Activated CD8-positive, alpha-beta memory T cell treated with anti-CD3 and anti-CD28 coated beads, Interleukin-2, amount 50 U/mL, for 24 hours (primary cell): ENCODE data around the gene PCYT2.

Source experiments
- DNase-seq: peaks from one replicate; pipeline ENCODE4 v3.0.0-alpha.2; 2020; ENCODE audit errors: extremely low read depth

Gene PCYT2

DNA sequence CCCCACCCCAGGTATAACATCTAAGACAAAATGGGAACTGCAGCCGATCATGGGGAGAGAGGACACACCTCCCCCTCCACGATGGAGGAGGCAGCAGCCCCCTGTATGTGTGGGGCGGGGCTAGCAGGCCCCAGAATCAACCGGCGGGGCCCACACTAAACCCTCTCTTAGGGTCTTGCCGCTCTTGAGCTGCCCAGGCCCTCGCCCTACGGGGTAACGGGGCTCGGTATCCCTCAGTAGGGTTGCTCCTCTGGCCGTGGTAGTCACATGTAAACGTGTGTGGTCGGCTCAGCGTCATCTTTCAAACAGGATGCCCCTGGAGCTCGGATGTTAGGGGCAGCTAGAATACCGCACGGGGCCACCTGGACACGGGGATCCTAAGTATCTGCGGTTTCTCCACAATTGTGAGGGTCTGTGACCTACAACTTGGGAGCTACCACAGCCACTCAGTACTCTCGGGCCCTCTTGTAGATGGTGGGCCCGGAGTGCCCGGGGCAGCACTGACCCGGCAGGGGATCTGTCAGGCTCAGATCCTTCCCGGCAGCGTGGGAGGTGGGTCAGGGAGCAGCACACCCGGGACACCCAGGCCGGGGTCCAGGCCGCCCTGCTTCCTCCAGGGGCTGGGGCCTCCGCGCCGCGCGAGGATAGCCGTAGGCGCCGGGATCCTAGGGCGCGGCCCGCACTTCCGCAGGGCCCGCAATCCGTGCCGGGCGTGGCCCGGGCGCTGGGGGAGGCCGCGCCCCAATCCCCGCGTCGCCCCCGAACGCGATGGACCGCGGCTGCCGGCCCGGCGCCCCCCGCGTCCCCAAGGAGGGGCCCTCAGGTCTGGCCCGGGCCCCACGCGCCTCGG lies 40.8 kb downstream of the PCYT2 start:
- no peak for DNase-seq

DNA sequence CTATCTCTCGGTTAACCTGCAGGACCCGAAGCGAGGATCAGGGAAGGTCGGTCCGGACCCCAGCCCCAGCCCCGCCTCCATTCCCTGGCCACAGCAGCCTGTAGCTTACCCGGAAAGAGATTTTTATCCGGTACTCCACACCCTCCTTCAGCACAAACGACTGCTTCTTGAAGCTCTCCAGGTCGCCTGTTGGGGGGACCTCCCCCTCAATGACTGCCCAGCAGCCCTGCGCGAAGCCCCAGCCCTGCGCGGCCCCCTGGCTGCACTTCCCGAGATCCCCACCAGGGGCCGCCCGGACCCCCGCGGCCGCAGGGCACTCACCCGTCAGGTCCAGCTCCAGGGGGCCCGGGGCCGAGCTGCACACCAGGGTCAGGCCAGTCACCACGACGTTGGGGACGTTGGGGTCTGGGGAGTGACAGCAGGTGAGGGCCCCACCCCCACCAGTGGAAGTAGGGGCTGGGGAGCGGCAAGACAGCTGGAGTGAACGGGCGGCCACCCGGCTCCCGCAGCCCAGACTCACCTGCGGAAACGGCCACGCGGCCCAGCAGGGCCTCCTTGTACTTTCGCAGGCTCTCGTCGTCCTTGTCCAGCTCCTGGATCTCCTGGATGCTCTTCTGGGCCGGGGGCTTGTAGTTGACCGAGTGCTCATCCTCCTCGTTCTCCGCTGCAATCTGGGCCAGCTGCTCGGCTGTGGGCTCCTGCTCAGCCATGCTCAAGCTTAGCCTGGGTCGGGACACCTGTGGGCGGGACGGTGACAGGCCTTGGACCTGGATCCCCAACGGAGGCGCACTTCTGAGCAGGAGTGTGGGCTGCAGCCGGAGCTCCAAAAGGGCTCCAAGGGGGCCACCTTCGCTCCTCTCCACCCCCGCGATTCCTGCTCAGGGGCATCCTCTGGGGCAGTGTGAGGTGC lies 41.7 kb downstream of the PCYT2 start:
- no peak for DNase-seq

DNA sequence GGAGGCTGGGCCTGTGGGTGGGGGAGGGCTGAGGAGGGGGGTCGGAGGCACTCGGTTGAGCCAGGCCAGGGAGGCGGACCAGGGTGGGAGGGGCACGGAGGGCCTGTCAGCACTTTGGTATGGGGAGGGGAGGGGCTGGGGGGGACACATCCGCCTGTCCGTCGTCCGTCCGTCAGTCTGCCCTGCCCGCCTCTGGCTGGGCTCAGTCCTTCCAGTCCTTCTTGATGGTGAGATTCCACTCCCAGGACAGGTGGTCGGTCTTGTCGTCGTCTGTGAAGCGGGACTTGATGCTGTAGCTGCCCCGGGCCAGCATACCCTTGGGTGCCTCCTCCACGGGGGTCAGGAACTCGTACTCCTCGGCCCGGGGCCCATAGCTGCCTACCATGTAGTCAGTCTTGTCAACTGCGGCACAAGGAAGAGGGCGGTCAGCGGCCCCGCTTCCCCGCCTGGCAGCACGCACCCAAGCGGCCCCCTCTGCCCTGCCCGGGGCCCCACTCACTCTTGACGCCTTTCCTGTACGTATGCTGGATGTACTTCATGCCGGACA lies 42.5 kb downstream of the PCYT2 start:
- DNase-seq, result no peak

GRCh38 chr17:81867991-81868673 lies 43.1 kb downstream of the PCYT2 start:
- no peak for DNase-seq

DNA sequence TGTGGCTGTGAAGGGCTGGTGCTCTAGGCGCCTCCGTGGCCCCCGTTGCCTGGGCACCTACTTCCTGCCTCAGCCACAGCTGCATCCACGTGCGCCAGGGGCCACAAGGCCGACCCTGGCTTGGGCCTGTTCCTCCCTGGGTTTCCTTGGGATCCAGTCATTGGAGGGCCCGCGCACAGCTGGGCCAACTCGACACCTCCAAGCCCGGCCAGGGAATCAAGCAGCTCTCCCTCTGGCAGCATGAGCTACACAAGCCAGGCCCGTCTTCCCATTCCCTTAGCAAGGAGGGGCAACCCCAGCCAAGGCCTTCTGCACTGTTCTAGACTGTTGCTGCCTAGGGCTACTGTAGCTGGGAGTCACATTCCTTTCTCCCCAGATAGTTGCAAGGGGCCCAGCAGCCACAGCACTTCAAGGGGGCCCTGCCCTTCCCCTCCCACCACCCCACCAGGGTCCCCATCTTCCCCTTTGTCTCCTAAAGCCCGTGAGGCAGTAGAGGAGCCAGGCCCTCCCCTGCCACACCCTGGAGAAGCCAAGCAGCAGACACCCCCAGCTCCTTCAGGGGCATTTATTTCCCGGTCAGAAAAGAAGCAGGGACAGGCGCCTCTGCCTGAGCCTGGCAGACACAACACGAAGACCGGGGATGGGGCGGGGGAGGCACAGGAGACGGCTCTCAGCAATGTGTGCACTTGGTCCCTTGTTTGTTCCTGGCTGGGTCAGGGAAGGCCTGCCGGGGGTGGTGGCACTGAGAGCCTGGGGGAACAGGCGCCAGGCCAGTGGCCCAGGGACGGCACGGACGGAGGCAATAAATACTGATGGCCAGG lies 43.8 kb downstream of the PCYT2 start:
- no peak for DNase-seq

GRCh38 chr17:81866440-81867169 lies 44.6 kb downstream of the PCYT2 start:
- no peak for DNase-seq

- no peak for DNase-seq
These were observed 45.3 kb downstream of the PCYT2 start for GRCh38 chr17:81865733-81866439.

DNA sequence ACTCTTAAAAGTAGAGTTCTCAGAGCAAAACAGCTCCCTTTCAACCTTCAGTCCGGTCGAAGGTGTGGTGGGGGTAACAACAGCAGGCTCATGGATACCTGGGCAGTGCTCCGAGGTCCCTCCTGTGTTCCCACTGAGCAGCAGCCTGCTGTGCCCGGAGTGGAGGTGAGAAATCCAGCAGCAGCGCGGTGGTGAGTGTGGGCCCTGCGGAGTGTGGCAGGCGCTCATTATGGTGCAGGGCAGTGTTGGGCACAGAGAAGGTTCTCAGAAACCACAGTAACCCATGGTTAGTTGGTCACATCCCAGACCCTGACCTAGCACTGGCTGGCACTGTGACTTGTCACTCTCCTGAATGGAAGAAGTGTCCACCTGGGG lies 45.9 kb downstream of the PCYT2 start:
- no peak for DNase-seq

DNA sequence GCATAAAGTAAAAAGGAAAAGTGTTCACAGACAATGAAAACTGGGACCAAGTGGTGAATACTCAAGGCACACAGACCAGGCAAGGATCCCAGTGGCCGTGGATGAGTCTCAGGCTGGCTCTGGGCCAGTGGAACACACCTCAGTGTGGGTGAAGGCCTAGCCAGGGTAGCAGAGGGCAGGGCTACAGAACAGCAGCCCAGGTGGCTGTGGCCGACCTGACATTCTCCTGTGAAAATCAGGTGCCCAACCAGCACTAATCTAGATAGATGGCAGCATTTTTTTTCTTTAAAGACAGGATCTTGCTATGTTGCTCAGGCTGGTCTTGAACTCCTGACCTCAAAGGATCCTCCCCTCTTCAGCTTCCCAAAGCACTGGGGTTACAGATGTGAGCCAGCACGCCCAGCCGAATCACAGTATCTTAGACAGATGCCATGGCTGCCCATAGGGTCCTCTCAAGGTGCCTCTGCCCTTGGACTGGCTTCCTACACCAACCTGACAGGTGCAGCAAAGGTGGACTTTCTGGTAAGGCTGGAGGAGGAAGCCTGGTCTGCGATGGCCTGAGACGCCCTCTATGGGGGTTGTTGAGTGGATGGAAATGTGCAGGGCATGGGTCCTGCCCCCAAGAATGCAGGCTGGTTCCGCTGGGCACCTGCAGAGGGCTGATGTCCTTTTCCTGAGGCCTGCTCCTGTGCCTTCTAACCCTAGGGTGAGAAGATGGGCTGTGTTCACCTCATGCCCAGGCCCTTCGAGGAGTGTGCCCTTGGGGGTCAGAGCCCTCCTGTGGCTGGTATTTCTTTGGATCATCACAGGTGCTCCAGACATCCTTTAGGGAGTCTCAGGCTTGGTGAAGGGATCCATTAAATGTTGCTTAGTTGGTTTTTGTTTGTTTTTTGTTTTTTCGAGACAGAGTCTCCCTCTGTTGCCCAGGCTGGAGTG lies 47.1 kb downstream of the PCYT2 start:
- DNase-seq, result no peak

DNA sequence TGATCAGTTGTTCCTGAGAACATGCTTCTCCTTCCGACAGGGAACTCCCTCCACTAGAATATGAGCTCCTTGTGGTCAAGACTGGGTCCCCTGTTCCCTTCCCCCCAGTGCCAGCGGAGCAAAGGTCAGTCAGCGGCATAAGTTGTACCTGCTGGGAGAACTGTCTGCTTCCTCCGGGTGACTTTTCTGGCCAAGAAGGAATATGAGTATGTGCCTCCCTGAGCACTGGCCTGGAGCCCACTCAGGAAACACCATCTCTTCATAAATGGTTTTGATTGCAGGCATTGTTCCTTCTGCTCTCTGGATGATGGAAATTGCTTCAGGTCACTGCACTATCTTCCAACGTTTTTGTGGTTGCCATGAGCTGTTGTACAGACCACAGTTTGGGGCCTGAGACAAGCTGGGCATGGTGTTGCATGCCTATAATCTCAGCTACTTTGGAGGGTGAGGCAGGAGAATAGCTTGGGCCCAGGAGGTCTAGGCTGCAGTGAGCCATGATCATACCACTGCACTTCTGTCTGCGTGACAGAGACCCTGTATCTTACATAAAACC lies 48.0 kb downstream of the PCYT2 start:
- DNase-seq, result no peak

GRCh38 chr17:81860756-81861568 lies 50.2 kb downstream of the PCYT2 start:
- DNase-seq, result peak; percentile 97

- DNase-seq, result no peak
These were observed 51.1 kb downstream of the PCYT2 start, which contains the start of gene P4HB for GRCh38 chr17:81859906-81860755. Gene P4HB, minus strand, starts transcription at chr17:81860535. Its CDS starts 64 bp downstream, at chr17:81860471.

GRCh38 chr17:81858967-81859905 lies 52.0 kb downstream of the PCYT2 start:
- DNase-seq, result no peak

DNA sequence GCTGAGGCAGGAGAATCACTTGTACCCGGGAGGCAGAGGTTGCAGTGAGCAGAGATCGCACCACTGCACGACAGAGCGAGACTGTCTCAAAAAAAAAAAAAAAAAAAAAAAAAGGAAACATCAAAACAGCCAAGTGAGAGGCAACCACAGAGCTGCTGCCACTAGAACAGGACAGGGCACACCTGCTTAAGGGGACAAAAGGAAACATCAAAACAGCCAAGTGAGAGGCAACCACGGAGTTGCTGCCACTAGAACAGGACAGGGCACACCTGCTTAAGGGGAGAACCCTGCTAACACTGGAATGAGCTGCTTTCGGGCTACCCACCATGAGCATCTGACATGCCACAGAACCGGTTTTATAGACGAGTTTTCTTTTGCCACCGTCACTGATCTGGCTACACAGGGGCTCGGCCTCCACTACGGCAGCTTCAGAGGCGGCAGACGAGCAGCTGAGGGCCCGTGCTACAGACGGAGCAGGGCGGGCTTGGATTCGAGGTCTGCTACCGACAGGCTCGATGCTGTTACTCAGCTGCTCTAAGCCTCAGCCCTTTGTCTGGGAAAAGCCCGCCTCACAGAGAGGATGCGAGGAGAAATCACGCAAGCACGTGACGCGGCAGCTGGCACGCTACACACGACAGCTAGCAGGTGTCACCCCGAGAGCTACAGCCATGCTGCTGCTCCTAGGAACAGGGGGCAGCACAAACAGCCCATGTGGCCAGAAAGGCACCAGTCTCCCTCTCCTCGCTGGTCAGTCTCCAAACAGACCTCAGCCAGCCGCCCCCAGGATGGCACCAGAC lies 52.8 kb downstream of the PCYT2 start:
- no peak for DNase-seq
